Measurements from ENCODE around the gene MAB21L2.

MAB21L2 gene

DNA sequence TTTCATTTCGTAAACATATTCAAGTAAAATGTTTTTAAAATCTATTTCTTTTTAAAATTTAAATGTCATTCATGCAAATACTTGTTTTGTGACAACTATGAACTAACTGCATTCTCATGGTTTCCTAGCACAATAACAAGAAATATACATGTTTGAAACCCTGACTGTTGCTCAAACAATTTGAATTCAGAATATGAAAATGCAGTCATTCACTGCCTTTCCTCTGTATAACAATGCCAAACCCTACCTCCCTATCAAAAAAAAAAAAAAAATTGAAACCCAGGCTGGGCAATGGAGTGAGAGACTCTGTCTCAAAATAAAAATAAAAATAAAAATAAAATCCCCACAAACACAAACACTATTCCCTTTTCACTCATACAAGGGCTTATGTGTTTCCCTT, 42.1 kb downstream of the MAB21L2 start:
- DNase-seq, result no peak

GRCh38 chr4:150625033-150625432, 43.1 kb downstream of the MAB21L2 start:
- DNase-seq, result no peak

DNA sequence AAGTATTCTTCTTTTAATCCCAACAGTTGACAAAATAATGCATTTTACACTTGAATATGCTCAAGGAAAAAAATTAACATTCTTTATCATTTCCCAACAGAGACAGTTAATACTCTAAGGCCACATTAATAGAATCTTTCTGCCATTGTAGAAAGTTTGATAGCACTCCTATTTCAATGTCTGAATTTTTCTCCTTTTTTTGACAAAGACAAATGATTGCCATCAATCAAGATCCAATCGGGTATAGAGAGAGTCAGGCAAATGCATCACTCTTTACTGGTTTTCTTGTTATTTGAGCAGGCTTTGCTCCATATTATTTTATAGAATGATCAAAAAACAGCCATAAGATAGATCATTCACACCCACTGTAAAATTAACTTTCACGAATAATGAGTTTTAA, 46.1 kb downstream of the MAB21L2 start:
- DNase-seq, result no peak

GRCh38 chr4:150632639-150633038, 50.7 kb downstream of the MAB21L2 start:
- no peak for DNase-seq

Measured in RPMI8226 (cell line).